RKO (cell line): Measurements from ENCODE around the gene C1GALT1.
A peak's percentile ranks its signal among the peaks of the same experiment; 100 is the strongest.
"Not testable (repeated sequence)": the region's sequence is repeated elsewhere in the genome, so short reads cannot be mapped to it uniquely, and the experiment has no call there.

ENCODE experiments used
- DNase-seq: peaks from one replicate; pipeline ENCODE4 v3.0.0-alpha.2; 2016; ENCODE audit warnings: low spot score

C1GALT1 gene

DNA sequence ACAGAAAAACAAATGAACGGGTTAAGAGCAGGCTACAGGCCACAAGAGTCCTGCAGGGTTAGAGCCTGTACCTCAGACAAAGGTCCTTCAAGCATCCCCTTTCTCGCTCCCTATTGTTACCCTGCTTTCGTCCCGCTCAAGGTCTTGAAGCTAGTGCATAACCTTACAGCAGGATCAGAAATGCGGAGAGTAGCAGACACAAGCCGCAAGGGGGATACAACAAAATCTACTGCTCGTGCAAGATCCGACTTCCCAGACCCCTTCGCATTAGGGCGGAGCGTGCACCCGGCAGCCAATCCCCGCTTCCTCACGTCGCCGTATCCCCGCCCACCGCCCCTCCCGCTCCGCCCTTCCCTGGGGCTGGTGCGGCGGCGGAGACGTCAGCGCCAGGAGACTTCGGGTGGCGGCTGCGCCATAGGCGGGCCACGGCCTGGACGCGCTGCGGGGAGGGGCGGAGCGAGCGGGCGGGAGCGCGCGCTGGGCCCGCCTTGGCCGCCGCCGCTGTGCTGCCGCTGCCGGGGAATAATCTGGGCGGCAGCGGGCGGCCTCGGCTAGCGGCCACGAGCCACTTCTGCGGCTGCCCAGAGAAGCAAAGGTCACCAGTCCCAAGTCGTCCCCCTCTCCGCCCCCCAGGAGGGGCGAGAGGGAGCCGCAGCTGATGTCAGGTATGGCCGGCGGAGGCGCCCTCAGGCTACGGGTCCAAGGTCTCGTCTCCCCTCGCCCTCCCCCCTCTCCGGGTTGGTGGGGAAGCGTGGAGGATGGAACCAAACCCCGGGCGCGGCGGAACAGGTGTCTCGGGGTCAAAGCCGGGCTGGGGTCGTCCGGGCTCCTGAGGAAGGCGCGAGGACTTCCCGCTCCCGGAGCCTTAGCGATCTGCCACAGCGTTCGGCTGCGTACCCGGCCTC, at the start of gene C1GALT1:
Gene C1GALT1, plus strand, starts transcription at position 389 of the 905 bp plus-strand sequence. CDS start 51,776 bp downstream, outside the sequence.
- DNase-seq, result peak; percentile 97

DNA sequence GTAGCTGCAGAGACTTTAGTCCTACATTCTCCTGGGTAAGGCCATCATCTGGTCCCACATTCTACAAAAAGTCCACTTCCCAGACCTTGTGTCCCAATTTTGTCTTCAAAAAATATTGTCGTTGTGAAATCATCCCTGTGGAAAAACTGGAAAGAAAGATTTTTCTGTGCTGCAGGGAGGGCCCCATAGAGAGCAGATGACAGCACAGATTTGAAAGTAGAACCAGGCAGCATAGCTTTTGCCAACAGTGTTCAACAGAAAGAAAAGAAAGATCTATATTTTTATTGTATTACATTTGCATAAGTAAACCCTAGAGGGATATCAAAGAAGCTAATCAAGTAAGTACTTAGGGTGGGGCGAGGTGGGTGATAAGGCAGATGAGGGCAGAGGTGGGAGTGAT, 48.3 kb upstream of the C1GALT1 start:
- DNase-seq, result no peak

DNA sequence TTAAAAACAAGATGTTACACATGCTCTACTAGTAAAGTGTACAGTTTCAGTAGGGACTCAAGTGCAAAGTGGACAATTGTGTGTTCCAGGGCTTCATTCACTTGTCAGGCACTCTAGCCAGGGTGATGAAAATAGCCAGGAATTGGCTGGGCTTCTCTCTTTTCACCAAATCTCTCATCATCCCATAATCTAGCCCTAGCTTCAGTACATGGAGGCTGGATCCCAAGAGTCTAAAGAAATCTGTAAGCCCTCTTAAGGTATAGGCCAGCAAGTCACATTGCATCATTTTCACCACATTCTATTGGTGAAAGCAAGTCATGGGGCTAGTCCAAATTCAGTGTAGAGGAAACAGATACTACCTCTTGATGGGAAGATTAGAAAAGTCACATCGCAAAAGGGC, 47.3 kb upstream of the C1GALT1 start:
- DNase-seq, result no peak

DNA sequence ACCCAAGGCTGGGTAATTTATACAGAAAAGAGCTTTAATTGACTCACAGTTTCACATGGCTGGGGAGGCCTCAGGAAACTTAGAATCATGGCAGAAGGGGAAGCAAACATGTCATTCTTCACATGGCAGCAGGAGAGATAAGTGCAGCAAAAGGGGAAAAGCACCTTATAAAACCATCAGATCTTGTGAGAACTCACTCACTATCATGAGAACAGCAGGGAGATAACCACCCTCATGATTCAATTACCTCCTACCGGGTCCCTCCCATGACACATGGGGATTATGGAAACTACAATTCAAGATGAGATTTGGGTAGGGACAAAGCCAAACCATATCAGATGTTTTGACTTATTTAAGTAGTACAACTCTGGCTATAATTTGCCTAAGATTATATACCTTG, 46.4 kb upstream of the C1GALT1 start:
- not testable (repeated sequence) for DNase-seq

DNA sequence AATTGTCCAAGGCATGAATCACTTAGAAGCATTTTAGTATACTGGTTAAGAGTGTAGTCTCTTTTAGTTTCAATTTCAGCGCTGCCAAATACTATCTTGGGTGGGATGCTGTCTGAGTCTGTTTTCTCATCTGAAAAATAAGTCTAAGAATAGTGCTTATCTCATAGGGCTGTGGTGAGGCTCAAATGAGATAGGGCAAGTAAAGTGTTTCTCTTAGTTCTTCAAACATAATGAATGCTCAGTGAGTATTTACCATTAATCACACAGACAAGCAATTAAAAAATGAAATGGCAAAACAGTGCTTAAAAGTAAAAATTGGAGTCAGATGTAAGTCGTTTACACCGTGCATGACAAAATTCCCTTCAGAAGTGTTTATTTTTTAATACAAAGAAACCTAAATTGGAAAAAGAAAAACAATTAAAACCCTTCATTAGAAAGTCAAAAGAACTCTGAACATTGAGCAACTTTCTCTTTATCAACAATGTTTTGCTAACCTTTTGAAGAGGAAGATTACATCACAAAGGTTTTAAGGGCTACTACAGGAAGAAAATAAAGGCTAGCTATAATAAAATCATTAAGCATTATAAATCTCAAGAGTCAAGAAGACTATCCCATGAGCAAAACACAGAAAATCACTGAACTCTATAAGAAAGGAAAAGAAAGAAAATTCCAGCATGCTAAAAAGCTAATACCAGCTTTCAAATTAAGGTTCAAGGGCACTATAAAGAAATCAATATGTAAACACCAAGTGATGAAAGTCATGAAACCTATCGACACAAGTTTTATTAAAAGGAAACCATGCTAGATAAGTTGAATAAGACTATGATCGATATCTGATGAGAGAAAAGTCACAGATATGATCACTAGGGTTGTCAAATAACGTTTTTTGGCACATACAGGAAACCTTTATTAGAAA, 45.6 kb upstream of the C1GALT1 start:
- no peak for DNase-seq

DNA sequence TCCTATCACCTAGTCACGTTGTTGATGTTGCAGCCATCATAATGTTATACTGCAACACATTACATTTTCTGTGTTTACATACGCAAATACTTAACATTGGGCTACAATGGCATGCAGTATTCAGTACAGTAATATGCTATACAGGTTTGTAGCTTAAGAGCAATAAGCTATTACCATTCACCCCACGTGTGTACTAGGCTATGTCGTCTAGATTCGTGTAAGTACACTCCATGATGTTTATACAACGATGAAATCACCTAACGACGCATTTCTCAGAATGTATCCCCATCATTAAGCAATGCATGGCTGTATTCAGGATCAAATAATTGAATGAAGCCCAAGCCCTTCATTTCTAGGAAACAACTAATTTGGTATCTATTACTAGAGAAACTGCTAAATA, 43.4 kb upstream of the C1GALT1 start:
- no peak for DNase-seq

DNA sequence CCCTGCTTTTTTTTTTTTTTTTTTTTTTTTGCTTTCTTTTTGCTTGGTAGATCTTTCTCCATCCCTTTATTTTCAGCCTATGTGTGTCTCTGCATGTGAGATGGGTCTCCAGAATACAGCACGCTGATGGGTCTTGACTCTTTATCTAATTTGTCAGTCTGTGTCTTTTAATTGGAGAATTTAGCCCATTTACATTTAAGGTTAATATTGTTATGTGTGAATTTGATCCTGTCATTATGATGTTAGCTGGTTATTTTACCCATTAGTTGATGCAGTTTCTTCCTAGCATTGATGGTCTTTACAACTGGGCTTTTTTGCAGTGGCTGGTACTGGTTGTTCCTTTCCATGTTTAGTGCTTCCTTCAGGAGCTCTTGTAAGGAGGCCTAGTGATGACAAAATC, 38.9 kb upstream of the C1GALT1 start:
- not testable (repeated sequence) for DNase-seq

DNA sequence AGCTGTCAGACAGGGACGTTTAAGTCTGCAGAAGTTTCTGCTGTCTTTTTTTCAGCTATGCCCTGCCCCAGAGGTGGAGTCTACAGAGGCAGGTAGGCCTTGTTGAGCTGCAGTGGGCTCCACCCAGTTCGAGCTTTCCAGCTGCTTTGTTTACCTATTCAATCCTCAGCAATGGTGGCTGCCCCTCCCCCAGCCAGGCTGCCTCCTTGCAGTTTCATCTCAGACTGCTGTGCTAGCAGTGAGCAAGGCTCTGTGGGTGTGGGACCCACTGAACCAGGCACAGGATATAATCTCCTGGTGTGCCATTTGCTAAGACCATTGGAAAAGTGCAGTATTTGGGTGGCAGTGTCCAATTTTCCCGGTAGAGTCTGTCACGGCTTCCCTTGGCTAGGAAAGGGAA, 37.2 kb upstream of the C1GALT1 start:
- not testable (repeated sequence) for DNase-seq

DNA sequence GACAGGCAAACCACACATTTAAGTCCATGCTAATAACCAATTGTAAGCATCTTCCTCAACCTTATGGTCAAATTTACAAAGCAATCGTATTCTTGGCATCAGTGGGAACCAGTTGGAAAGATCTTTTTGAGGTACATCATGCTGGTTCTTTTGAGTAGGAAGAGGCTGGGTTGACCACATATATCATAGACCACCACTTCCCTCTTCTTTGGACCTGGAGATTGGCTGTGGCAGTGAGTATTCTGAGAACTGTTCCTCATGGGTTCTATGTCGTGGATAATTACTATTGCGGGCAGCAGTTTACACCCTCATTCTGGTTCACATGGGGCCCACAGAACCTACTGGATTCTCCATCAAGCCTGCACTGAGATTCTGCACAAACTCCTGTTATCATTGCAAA, 35.5 kb upstream of the C1GALT1 start:
- DNase-seq, result no peak

DNA sequence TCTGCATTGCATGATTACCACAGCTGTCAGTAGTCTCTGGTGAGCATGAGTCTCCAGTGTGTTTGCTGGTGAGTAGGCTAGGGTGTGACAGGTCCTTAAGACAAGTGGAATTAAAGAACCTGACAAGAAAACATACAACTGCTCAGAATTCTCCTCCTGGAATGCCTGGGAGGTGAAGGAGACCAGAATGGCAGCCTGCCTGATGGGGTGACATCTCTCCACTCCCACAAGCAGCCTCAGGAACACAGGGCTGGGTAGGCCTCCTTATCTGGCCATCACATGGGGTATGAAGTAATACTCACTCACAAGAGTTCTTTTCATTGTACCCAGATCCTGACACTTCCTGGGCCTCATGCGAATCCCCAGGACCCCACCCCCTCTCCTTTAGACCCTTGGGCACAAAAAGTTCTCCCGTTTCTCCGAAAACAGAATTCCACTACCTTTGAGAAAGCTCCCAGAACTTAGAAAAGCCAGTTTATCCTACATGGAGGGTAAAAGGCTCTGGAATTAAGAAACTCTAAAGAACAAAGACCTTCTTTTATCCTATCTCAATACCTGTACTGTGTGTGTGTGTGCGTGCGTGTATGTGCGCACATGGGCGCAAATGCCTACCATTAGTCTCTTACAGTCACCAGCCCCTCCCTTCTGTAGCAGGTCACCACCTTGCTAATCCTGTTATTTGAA, 33.4 kb upstream of the C1GALT1 start:
- DNase-seq, result no peak

DNA sequence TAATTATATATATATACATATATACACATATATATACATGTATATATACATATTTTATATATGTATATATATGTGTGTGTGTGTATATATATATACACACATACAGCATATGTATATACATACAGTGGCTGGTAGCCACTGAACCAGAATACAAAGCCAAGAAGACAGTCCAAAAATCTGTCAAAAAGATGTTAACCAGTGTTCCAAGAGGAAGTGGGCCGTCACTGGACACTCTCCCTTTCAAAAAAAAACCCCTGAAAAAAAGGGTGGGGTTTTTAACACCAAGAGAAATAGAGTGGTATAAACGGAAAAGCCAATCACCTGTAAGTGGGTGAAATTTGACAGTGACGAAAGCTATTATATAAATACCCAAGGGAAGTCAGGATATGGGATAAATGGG, 31.1 kb upstream of the C1GALT1 start:
- no peak for DNase-seq

DNA sequence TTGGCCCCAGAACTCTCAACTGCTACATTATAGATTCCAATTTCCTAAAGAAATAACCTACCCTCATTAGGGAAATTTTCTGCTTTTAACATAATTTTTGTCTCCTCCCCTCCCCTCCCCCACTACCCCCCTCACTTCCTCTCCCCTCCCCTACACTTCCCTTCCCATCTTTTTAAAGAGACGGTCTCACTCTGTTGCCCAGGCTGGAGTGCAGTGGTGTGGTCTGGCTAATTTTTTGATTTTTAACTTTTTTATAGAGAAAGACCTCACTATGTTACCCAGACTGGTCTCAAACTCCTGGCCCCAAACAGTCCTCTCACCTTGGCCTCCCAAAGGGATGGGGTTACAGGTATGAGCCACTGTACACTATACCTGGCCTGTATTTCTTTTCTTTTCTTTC, 30.5 kb upstream of the C1GALT1 start:
- no peak for DNase-seq

DNA sequence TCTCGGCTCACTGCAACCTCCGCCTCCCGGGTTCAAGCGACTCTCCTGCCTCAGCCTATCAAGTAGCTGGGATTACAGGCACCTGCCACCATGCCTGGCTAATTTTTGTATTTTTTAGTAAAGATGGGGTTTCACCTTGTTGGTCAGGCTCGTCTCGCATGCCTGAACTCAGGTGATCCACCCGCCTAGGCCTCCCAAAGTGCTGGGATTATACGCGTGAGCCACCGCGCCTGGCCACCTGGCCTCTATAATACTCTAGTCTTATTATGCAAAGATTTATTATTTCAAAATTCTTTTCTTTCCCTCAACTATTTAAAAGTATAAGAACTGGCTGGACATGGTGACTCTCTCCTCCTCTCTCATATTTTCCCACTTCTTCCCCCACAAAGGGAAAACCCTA, 30.0 kb upstream of the C1GALT1 start:
- DNase-seq, result no peak

DNA sequence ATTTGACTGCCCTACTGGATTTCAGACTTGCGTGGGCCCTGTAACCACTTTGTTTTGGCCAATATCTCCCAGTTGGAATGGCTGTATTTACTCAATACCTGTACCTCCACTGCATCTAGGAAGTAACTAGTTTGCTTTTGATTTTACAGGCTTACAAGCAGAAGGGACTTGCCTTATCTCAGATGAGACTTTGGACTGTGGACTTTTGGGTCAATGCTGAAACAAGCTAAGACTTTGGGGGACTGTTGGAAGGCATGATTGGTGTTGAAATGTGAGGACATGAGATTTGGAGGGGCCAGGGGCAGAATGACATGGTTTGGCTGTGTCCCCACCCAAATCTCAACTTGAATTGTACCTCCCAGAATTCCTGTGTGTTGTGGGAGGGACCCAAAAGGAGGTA, 28.0 kb upstream of the C1GALT1 start:
- DNase-seq, result not testable (repeated sequence)

DNA sequence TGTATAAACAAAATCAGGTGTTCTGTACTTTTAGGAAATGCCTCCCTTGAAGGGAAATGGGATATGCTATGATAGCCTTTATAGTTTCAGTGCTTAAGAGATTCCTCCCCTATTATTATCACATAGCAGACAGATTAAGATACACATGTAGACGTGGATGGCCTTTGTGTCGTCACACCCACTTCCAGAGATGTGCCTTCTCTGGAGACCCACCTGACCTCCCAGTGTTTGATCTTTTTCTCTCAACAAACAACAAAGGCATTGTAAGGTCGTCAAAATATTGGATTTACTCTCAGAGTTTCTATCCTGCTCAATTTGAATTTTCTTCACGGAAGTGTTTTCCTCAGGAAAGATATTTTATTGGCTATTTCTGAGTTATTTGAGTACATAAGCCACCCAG, 25.7 kb upstream of the C1GALT1 start:
- DNase-seq, result no peak

DNA sequence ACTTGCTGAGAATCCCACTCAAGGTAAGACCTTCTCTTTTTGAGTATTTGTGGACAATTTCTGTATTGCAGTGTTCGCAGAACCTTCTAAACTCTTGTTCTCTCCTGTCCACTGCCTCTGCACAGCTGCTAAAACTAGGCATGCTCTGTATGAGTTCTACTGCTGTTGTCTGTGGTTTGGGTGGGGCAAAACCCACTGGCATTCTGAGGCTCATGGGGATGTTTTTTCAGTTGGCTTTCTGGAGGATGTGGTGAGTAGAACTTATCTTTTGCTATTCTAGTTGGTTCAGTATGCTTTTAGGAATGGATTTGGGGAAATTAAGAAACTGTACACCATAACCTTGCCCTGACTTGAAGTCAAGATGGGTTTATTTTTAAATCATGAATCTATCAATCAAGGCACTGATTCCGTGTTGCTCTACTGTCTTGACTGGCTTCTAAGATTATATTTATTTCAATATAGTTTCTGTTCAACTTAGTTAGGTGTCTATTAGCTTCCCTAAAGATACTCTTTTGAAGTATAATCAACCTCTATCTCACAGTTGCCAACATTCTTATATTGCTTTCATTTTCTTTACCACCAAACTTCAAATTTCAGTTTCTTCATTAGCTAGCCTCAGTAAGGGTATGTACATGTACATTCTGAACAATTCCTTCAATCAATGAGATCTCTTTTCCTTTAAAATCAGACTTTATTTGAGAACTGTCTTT, 25.0 kb upstream of the C1GALT1 start:
- no peak for DNase-seq

DNA sequence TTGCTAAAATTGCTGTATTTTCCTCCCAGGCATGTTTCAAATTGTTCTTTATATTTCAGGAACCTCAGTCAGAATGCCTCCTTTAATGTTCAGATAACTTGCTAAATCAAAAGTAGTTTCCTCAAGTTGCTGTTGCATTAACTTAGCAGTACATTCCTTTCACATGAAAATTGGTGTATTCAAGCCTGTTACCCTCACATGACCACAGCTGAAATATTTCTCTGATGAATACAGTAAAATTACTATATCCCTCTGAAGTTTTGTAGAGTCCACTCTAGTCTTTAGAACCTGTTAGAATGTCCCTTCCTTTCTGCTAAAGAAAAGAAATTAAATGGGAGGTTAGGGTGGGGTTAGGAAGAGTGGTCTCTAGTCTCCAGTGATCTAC, 24.5 kb upstream of the C1GALT1 start:
- DNase-seq, result no peak

DNA sequence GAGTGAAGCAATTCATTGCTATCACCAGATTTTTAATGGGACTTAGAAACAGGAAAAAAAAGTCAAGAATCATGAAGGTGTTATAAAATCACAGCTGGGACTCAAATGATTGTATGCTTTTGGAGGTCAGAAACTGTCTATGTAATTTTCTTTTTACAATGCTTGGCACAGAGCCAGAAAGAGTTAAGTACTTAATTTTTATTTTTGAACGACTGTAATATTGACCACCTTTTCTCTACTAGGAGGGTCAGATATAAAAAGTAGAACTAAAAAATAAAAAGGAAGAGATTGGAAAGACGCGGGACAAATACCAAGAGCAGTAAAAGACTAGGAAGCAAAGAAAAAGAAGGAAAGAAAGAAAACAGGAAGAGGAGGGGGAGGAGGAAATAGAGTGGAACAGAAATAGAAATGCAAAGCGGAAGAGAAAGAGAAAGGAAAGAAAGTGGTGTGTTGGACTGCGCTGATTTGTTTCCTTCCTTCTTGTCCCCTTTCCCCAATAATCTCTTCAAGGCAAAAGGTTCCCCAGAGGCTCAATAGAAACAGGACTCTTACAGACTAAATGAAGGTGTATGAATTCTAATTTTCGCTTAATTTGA, 23.2 kb upstream of the C1GALT1 start:
- DNase-seq, result no peak

DNA sequence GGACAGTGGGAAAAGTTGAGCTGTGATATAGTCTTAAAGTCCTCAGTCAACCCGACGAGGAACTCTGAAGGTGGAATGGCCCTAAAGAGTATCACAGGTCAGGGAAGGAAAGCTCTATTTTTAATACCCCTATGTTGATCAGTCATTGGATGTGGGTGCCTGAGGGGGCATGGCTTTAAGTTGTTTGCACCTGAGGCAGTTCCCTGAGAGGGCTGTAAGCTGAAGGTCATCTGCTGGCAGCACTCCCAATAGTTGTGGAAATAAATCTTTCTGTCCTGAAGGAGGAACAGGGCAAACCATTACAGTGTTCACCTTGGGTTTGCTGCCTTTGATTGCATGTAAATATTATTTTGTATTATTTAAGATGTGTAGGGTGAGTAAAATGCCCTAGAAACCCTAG, 17.8 kb upstream of the C1GALT1 start:
- DNase-seq, result no peak

DNA sequence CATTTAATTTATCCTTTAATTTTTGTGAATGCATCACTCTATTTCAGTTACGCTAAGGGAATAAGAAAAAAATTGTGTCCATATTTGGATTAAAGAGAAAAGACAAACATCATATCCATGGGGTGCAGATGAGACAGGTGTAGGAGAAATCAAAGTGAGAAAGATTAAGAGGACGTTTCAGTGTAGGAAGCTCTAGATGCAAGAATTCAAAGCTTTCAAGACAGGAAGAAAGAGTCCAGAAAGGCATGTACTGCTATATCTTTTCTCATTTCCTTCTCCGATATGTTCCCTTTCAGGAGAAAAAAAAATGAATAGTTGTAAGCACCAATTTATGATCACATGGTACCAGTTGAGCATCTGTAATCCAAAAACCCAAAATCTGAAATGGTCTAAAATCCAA, 17.0 kb upstream of the C1GALT1 start:
- no peak for DNase-seq

DNA sequence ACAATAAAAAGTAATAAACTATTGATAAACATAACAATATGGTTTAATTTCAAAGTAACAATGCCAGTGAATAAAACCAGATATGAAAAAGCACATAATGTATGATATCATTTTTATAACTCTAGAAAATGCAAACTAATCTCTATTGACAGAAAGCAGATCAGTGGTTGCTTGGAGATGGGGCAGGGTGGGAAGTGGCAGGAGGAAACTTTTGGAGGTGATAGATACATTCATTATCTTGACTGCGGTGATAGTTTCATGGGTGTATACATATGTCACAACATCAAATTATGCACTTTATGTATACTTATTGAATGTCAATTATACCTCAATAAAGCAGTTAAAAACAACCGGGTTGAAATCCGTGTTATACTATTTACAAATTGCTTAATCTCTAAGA, 16.0 kb upstream of the C1GALT1 start:
- DNase-seq, result no peak
